Stimulated activated naive CD4-positive, alpha-beta T cell treated with Interleukin-2 at 50 U/mL for 16 hours (primary cell): ENCODE data around the gene WWOX.
A peak's percentile ranks its signal among the peaks of the same experiment; 100 is the strongest.
"Not testable (repeated sequence)": the region's sequence is repeated elsewhere in the genome, so short reads cannot be mapped to it uniquely, and the experiment has no call there.

Experiments
- DNase-seq: peaks from one replicate; lab custom pipeline; 2025; lab: John Stamatoyannopoulos, UW

The WWOX gene

GRCh38 chr16:78690510-78690909 is 591.1 kb downstream of the WWOX start:
- DNase-seq = no peak

GRCh38 chr16:78691746-78692145 is 592.3 kb downstream of the WWOX start:
- not testable (repeated sequence) for DNase-seq

- no peak for DNase-seq
Observed at GRCh38 chr16:78693496-78693895, 594.0 kb downstream of the WWOX start.

GRCh38 chr16:78694414-78694813 is 595.0 kb downstream of the WWOX start:
- no peak for DNase-seq

- DNase-seq = no peak
Observed at GRCh38 chr16:78695391-78695790, 595.9 kb downstream of the WWOX start.

GRCh38 chr16:78696797-78697196 is 597.3 kb downstream of the WWOX start:
- DNase-seq = no peak

GRCh38 chr16:78697426-78697825 is 598.0 kb downstream of the WWOX start:
- no peak for DNase-seq

- no peak for DNase-seq
Observed at GRCh38 chr16:78703936-78704335, 604.5 kb downstream of the WWOX start.

- no peak for DNase-seq
Observed at GRCh38 chr16:78704416-78704815, 605.0 kb downstream of the WWOX start.

- peak; percentile 4 for DNase-seq
Observed at GRCh38 chr16:78705694-78706093, 606.2 kb downstream of the WWOX start.

- DNase-seq = no peak
Observed at GRCh38 chr16:78706637-78707036, 607.2 kb downstream of the WWOX start.

GRCh38 chr16:78709137-78709884 is 609.9 kb downstream of the WWOX start:
- DNase-seq = no peak

GRCh38 chr16:78715106-78715505 is 615.7 kb downstream of the WWOX start:
- DNase-seq = no peak

- DNase-seq = no peak
Observed at GRCh38 chr16:78715673-78716072, 616.2 kb downstream of the WWOX start.

- no peak for DNase-seq
Observed at GRCh38 chr16:78718141-78718540, 618.7 kb downstream of the WWOX start.

- no peak for DNase-seq
Observed at GRCh38 chr16:78720416-78720815, 621.0 kb downstream of the WWOX start.

- DNase-seq = no peak
Observed at GRCh38 chr16:78727536-78727935, 628.1 kb downstream of the WWOX start.

GRCh38 chr16:78729687-78730086 is 630.2 kb downstream of the WWOX start:
- DNase-seq = no peak

- DNase-seq = no peak
Observed at GRCh38 chr16:78731785-78732184, 632.3 kb downstream of the WWOX start.

- DNase-seq = no peak
Observed at GRCh38 chr16:78732696-78733095, 633.2 kb downstream of the WWOX start.

- DNase-seq = no peak
Observed at GRCh38 chr16:78735337-78735736, 635.9 kb downstream of the WWOX start.

- no peak for DNase-seq
Observed at GRCh38 chr16:78737630-78738029, 638.2 kb downstream of the WWOX start.

- DNase-seq = no peak
Observed at GRCh38 chr16:78738557-78738956, 639.1 kb downstream of the WWOX start.

GRCh38 chr16:78740269-78740668 is 640.8 kb downstream of the WWOX start:
- DNase-seq = no peak
